Stimulated activated naive CD8-positive, alpha-beta T cell treated with anti-CD3 and anti-CD28 coated beads, Interleukin-15, Interleukin-2, amounts not matched to agents 100 U/mL and 50 U/mL, for 24 hours (primary cell): ENCODE results near the gene ABCC10.
"Not testable (repeated sequence)": the region's sequence is repeated elsewhere in the genome, so short reads cannot be mapped to it uniquely, and the experiment has no call there.

ENCODE experiments used
- ATAC-seq: fragments of 150-1000 bp; cut with Tn5 transposase; one replicate; pipeline ENCODE4 v1.10.0; 2021
- DNase-seq: peaks from one replicate; pipeline ENCODE4 v3.0.0; 2021

Gene ABCC10

GRCh38 chr6:43427406-43428111, at the start of gene ABCC10:
Gene ABCC10, plus strand, starts transcription at chr6:43427541. Its CDS starts 438 bp downstream, at chr6:43427979.
- peak; percentile 97 for ATAC-seq

DNA sequence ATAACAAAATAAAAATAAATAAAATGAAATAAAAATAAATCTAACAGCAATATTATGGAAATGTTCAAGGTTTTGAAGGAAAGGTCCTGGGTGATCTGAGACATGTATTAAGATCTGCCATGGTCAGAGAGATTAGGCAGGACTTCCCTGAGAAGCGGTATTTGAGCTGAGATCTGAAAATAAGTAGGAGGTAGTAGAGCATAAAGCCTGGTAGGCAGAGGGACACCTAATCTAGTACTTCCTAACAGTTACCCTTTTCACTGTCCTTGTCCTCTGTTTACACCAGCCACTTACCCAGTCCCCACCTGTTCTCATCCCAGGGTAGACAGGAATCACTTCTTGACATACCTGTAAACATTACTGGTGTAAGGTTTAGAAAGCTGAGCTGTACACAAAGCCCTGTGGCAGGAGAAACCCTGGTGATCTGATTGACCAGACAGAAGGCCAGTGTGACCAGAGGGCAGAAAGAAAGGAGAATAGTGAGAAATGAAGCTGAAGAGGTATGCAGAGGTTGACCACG, 49.6 kb upstream of the ABCC10 start:
- ATAC-seq (no peak), DNase-seq (no peak)

More at GRCh38 chr6:43427406-43428111, at the start of gene ABCC10:
- DNase-seq, result peak; percentile 95

- no peak for ATAC-seq
These were observed 48.7 kb upstream of the ABCC10 start for GRCh38 chr6:43378631-43379030.

GRCh38 chr6:43380858-43381257, 46.5 kb upstream of the ABCC10 start:
- ATAC-seq, DNase-seq: not testable (repeated sequence)

More at GRCh38 chr6:43378631-43379030, 48.7 kb upstream of the ABCC10 start:
- DNase-seq, result no peak

- DNase-seq, result no peak
- ATAC-seq, result no peak
These were observed 44.2 kb upstream of the ABCC10 start for GRCh38 chr6:43383021-43383667.

DNA sequence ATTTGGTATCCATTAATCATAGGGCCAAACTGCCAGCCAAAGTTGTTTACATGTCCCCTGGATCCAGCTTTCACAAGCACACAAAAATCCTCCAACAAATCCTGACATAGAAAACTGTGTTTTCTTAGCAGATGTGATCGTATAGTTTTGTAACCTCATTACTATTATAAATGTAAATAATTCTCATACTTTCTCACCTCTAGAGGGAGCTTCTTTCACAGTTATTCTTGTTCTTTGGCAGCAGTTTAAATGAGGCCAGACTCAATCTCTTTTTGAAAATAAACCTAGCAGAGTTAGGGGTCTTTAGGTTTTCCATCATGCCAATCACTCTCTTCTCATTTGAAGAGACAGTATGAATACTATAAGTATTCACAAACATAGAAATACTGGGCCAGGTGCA, 40.8 kb upstream of the ABCC10 start:
- DNase-seq (no peak), ATAC-seq (no peak)

DNA sequence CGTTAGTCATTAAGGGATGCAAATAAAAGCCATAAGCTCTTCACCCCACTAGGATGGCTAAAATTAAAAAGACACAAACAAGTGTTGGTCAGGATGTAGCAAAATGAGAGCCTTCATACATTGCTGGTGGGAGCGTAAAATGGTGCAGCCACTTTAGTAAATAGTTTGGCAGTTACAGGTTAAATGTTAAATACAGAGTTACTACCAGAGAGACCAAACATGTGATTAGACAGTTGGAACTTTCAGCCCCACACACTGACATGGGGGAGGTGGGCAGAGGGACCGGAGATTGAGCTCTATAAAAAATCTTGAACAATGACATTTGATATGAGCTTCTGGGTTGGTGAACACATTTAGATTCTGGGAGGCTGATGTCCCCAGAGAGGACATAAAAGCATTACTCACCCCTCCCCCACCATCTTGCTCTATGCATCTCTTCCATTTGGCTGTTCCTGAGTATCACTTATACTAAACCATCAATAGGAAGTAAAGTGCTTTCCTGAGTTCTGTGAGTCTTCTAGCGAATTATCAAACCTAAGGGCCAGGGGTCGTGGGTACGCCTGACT, 37.5 kb upstream of the ABCC10 start:
- ATAC-seq (no peak), DNase-seq (no peak)

DNA sequence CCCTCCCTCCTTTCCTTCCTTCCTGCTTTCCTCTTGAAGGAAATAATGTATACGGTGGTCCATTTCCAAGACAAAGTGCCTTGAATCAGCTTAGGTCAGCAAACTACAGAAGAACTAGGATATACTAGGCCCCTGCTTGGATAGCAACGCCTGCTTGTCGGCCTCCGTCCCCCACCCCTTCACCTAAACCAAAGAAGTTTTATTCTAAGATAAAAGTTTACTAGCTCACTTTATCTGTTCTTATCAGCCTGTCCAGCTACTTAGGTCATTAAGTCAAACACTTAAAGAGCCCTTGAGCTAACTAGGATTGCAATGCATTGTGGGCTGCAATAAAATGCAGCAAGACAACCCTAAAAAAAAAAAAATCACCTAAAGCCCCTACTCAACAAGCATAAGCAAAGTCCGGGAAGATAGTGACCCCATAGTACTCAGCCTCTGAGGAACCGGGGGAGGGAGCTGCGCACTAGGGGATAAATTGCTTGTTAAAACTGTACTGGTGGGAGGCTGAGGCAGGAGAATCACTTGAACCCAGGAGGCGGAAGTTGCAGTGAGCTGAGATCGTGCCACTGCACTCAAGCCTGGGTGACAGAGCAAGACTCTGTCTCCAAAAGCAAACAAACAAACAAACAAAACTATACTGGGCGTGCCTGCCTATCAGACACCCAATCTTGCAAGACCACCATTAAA, 36.4 kb upstream of the ABCC10 start:
- not testable (repeated sequence) for ATAC-seq, DNase-seq

GRCh38 chr6:43391440-43392031, 35.8 kb upstream of the ABCC10 start:
- peak; percentile 55 for ATAC-seq
- DNase-seq, result peak; percentile 43

DNA sequence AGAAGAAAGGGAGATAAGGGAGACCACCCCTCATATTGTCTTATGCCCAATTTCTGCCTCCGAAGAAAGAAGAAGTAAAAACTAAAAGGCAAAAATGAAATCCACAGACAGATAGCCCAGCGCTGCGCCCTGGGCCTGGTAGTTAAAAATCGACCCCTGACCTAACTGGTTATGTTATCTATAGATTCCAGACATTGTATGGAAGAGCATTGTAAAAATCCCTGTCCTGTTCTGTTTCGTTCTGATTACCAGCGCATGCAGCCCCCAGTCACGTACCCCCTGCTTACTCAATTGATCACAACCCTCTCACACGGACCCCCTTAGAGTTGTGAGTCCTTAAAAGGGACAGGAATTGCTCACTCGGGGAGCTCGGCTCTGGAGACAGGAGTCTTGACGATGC, 34.2 kb upstream of the ABCC10 start:
- ATAC-seq, DNase-seq: not testable (repeated sequence)

- no peak for DNase-seq
- no peak for ATAC-seq
These were observed 33.7 kb upstream of the ABCC10 start for GRCh38 chr6:43393602-43394001.

- ATAC-seq, result no peak
- DNase-seq, result no peak
These were observed 32.4 kb upstream of the ABCC10 start for GRCh38 chr6:43394982-43395381.

DNA sequence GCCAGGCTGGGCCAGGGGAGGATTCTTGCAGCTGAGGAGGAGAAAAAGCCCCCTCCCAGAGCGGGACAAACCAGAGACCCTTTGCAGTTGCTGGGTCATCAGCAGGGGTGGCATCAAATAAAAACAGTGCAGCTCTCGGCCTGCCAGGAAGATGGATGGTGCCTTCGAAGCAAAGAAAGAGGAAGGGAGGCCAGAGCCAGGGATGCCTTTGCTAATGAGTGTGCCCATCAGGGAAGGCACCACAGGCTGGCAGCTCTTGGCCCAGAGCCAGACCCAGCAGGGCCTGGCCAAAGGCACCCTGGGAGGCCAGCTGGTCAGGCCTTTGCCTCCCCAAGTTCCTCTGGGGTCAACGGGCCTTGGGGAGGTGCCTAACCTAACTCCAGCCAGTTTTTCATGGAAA, 31.6 kb upstream of the ABCC10 start:
- no peak for DNase-seq
- ATAC-seq, result no peak

GRCh38 chr6:43396408-43397149, 30.8 kb upstream of the ABCC10 start:
- no peak for ATAC-seq

GRCh38 chr6:43399932-43400487, 27.3 kb upstream of the ABCC10 start:
- DNase-seq (no peak), ATAC-seq (no peak)

More at GRCh38 chr6:43396408-43397149, 30.8 kb upstream of the ABCC10 start:
- no peak for DNase-seq

GRCh38 chr6:43401730-43402129, 25.6 kb upstream of the ABCC10 start:
- DNase-seq, result no peak
- ATAC-seq, result no peak

- DNase-seq, result no peak
- ATAC-seq, result no peak
These were observed 24.5 kb upstream of the ABCC10 start for GRCh38 chr6:43402820-43403219.

GRCh38 chr6:43405354-43405753, 22.0 kb upstream of the ABCC10 start:
- ATAC-seq (no peak), DNase-seq (no peak)

- ATAC-seq, result no peak
These were observed 20.0 kb upstream of the ABCC10 start for GRCh38 chr6:43407296-43407695.

GRCh38 chr6:43408259-43408658, 19.1 kb upstream of the ABCC10 start:
- no peak for DNase-seq
- ATAC-seq, result no peak

More at GRCh38 chr6:43407296-43407695, 20.0 kb upstream of the ABCC10 start:
- DNase-seq, result no peak

DNA sequence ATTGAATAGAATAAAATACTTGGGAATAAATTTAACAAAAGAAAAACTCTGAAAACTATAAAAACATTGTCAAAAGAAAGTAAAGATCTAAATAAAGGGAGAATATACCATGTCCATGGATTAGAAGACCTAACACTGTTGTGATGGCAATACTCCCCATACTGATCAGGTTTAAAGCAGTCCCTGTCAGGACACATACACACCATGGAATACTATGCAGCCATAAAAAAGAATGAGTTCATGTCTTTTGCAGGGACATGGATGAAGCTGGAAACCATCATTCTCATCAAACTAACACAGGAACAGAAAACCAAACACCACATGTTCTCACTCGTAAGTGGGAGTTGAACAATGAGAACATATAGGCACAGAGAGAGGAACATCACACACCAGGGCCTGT, 16.6 kb upstream of the ABCC10 start:
- DNase-seq, ATAC-seq: not testable (repeated sequence)
